ENCODE measurements around the gene FCAMR.

FCAMR gene

GRCh38 chr1:206911064-206911663, 59.1 kb downstream of the FCAMR start:
- DNase-seq (ENCODE audit: low read depth) = no peak

- DNase-seq (ENCODE audit: low read depth) = no peak
Observed at GRCh38 chr1:206909883-206910318, 60.4 kb downstream of the FCAMR start.

- no peak for DNase-seq (ENCODE audit: low read depth)
Observed at GRCh38 chr1:206909161-206909882, 60.9 kb downstream of the FCAMR start.

DNA sequence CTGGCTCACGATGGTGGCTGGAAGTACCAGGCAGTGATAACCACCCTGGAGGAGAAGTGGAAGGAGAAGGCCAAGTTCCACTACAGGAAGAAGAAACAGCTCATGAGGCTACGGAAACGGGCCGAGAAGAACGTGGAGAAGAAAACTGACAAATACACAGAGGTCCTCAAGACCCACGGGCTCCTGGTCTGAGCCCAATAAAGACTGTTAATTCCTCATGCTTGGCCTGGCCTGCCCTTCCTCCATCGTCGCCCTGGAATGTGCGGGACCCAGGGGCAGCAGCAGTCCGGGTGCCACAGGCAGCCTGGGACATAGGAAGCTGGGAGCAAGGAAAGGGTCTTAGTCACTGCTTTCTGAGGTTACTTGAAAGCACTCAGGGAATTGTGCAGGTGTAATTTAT, 62.2 kb downstream of the FCAMR start:
- DNase-seq (ENCODE audit: low read depth) = no peak

Data from stimulated activated CD4-positive, alpha-beta T cell treated with anti-CD3 and anti-CD28 coated beads, Interleukin-2, amount 100 ng/mL, for 4 hours (primary cell).